ENCODE measurements around the gene MACROD2.

DNA sequence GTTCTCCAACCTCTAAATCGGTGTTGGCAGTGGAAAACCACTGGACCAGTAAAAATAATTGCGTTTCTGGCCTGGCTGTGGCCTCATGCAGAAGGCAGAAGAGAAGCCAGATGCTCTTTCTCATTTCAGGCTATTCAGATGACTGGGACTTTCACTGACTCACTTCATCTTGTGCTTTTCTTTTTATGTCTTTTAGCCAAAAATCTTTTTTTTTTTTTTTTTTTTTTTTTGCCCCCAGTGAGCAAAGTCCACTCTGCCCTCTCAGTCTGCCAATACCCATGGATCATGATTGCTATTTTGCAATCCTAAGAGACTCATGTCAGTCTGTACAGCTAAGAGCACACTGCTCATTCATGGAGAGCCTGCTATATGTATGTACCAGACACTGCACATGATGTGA, 1615.5 kb downstream of the MACROD2 start:
- TF ChIP-seq CTCF (IDR thresholded peaks at IDR 0.05) (no peak), POLR2A (IDR thresholded peaks at IDR 0.05) (no peak)

Data from body of pancreas (tissue), 4 donors.